ENCODE data around the gene GRIK1.
A peak's percentile ranks its signal among the peaks of the same experiment; 100 is the strongest.

The GRIK1 gene

DNA sequence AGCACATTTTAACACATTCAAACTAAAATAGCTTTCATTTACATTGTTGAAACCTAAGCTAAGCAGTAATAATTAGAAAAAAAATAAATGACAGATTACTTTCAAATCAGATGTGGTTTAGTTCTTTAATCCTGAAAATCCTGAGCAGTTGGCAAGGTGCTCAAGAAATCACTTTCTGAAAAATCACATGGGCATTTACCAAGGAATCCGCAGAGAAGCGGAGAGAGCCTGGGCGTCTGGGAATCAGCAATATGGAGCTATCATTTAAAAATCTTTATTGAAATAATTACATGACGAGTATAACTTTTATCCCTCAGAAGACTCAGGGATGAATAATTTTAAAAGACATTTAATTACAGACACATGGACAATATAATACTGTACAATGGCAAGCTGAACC is 30.2 kb downstream of the GRIK1 start:
- DNase-seq = no peak

DNA sequence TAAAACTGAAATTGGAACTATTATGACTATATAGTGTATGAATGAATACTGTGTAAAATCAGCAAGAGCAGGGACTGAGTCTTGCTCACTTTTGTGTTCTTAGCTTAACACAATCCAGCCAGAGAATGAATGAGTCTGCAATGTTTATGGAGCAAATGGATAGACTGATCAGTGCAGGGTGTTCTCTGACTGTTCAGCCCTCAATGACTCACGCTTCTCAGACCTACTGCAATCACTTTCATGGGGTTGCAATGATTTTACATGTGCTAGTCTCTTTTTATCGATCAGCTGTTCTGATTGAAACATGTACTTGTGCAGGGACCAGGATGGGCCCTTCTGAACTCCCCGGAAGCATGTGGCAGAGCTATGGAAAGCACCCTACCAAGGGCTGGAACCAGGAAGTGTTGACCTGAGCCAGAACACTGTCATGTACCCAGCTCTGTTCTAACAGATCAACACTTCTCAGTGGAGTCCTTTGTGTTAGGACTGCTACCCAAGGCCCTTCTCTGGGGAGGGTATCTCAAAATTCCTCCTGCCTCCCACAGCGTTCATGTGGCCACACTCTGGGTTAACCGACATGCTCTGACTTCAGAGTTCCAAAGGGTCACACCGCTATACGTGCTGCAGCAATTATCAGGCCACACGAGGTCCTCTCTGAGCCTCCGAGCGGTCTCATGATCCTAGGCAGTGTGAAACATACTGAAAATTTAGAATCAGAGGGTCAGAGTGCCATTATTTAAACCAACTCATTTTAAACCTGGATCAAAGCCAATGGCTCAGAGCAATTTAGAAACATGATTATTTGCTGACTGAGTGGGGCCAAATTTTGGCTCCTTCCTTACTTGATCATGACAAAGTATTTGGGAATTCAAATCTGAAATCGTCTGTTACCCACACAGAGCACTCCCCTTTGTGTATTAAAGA is 35.2 kb downstream of the GRIK1 start:
- DNase-seq = no peak

DNA sequence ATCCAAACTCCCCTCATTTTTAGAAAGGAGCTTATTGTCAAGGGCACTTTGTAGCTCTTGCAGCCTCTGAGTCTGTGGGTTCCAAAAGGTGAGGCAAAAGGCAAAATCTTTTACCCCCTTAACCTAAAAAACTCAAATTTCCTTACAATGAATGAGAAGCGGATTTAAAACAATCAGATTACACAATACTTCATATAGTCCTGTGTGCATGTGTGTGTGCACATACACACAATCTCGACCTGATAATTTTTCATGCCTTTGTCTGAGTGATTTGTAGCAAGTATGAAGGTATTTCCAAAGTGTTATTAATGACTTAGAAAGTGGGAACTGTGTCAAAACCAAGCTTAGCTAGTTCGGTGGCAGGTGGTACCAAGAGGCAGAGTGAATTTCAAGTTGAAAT is 42.9 kb downstream of the GRIK1 start:
- DNase-seq = no peak

DNA sequence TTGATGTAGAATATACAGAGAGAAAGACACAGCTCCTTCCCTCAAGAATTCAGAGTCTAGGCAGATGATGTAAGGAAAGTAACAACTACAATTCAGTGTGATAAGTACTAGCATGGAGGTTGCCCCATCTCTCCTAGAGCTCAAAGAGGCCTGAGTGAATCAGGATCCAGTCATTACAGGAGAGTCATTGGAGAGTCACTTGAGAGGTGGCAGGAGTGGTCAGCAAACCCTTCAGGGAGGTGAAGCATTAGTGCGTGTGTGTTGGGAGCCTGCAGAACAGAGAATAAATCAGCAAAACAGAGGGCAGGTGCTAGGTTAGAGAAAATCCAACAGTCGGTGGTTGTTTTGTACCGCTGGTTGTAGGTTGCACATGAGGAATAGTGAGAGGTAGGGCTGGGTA is 46.1 kb downstream of the GRIK1 start:
- no peak for DNase-seq

DNA sequence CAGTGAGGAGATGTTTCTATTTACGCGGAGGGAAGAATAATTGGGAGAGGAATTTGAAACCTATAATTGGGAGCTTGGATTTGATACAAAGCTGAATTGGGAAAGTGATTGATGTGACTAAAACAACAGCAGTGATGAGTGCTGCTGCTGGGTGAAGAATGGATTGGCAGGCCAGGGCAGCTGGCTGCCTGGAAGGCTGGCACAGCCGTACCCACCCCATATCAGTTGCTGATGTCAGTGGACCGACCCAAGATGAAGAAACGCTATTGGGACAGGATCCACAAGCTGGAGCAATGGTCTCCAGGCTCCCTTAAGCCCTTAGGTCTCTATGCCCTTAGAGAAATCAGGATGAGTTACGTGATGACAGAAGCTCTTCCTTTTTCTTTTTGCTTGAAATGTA is 47.4 kb downstream of the GRIK1 start:
- no peak for DNase-seq

DNA sequence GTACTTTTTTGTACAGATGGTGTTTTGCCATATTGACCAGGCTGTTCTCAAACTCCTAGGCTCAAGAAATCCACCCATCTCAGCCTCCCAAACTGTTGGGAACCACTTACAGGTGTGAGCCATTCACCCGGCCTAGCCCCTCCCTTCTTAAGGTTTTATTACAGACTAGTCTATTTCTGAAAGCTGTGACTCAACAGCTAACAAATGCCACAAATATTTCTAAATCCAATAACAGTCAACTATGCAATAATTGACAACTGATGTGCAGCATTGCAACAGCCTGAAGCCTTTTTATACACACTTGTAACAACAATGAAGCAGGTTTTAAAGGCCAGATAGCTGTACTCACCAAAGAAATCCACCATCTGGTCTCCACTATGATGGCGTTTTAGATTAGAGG is 51.4 kb downstream of the GRIK1 start:
- DNase-seq = no peak

DNA sequence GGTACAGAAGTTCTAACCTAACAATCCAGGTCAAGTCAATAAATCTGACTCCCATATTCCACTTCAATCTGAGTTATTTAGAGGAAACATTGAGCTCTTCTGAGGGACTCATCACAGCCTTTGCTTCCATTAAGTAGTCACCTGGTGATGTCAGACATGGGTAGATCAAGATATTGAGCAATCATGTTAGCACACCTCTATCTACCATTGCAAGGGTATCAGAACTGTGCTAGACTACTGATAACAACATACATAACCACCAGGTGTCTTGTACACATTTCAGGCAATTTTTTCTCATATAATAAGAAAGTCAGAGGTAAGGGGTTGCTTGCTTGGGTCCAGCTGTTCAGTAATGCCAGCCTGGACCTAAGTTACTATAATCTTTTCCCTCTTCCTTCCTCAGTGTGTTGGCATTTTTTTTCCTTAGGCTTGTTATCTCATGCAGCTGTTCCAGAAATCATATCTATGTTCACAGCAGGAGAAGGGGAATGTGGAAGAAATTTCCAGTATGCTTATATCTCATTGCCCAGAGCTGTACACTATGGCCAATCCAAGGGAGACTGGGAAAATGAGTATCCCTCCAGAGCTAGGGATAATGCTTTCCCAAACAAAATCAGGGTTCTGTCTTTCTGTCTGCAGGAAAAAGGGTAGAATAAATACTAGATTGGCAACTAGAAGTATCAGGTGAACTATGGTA is 52.3 kb downstream of the GRIK1 start:
- no peak for DNase-seq

DNA sequence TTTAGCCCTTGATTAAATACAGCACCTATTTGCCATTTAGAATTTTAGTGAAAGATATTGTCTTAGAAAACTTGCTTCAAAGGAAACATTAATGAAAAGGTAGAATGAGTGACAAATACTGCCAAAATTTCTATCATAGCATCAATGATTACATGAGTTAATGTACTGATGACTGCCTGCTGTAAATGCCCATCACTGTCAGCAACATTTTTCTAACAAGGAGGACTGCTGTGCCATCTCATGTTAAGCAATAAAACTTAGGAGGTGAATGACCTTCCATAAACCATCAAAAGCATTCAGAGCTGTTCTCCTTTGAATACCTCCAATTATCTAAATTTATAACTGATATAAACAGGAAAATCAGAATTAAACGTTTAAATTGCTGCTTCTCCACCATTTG is 54.3 kb downstream of the GRIK1 start:
- DNase-seq = no peak

DNA sequence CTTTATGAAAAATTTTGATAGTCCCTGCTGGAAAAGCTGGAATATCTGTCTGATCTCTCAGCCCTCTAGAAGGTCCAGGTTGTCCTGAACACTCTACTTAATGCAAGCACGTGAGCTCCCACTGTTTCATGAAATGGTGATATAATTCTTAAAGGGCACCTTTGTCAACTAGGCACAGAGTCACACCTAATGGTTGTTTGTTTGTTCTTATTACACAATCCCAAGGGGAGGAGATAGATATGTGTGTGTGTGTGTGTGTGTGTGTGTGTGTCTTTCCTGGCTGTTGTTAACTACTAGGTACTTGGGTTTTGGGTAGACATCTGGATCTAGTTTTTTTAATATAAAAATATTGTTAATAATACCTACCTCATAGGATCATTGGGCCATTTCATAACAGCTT is 63.9 kb downstream of the GRIK1 start:
- no peak for DNase-seq

DNA sequence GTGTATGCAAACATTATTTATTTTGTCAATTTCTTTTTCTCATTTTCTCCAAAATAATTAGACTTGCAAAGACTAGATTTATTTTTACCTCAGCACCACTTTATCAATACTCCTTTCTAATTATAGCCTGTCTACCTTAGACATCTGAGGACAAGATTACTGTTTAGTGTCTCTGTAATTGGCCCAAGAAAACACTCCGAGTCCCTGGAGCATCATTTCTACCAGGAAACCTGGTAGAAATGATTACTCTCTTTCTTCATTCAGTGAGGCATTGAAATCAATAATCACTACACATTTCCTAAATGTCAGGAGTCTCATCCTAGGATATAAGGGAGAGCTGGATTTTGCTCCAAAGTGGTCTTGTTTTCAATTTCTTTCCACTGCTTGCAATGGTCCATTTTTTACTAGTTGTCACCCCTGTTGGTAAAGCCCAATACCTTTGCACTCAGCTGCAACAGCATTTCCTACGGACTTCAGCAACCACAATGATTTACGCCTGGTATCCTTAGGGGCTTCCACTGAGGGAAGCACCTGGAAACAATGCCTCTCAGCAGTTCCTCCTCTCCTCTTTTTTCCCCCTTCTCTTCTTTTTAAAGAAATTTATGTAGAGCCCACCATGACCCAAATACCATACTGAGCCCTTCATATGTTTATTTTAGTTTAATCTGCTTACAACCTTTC is 64.6 kb downstream of the GRIK1 start:
- DNase-seq = no peak

DNA sequence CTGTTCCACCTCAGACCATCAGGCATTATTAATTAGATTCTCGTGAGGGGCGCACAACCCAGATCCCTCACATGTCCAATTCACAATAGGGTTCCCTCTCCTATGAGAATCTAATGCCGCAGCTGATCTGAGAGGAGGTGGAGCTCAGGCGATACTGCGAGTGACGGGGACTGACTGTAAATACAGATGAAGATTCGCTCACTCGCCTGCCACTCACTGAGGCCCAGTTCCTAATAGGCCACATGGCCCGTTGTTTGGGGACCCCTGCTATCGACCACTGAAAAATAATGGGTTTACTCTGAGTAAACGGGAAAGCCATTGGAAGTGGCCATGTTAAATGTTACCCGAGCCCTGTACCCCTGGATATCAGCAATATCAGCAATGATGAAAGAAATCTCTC is 65.9 kb downstream of the GRIK1 start:
- no peak for DNase-seq

DNA sequence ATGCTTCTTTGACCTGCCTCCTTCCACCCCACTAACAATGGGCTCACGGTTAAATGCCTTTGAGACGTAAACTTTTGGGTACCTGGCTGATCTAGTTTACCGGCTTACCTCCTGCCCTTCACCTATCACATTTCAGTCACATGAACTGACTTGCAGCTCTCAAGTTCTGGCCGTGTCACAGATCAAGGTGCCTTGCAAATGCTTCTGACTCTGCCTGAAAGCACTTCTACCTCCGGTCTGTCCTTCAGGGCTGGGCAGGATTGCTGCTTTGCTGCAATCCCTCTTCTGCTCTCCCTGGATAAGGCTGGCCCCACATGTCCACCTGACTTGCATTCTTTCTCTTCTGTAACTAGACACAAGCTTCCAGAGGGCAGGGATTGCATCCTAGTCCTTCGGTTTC is 69.0 kb downstream of the GRIK1 start:
- DNase-seq = no peak

DNA sequence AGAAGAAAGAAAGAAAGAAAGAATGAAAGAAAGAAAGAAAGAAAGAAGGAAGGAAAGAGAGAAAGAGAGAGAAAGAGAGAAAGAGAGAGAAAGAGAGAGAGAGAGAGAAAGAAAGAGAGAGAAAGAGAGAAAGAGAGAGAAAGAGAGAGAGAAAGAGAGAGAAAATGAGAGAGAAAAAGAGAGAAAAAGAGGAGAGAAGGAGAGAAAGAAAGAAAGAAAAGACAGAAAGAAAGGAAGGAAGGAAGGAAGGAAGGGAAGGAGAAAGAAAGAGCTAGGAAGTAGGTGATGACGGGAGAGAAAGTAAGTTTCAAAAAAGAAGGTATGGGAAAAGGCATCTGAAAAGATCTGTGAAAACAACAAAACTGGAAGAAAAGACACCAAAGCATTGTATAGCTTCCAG is 72.0 kb downstream of the GRIK1 start:
- no peak for DNase-seq

DNA sequence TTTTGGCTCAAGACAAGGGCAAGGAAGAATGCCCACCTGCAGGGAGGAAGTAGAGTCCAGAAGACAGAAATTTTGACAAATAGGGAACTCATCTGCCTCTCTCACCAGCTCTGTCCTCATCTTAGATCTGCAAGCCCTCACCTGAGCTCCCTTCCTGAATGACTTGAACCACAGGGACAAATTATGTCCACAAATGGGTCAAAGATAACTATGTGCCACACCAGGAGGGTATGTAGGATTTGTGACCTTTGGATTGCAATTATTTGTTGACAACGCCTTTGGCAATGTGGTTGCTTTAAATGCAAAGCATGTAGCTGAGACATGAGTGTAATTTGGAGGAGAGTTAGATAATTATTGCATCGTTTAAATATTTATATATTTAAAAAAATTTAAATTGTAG is 79.5 kb downstream of the GRIK1 start:
- DNase-seq = no peak

DNA sequence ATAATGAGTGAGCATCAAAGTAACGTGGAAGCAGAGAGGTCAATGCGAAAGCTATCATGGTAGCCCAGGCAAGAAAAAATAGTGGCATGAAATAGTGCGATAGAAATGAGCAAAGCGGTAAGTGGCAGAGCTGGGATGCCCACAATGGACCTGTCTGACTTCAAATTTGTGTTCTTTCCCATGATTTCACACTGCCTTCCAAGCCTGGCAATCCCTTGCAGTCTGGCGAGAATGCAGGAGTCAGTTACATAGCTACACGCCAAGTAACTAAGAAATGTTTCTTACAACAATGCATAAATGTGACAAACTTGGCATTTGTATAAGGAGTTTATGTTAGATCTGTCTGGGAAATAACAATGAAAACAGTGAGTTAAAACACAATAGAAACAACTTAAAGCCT is 82.6 kb downstream of the GRIK1 start:
- DNase-seq = no peak

DNA sequence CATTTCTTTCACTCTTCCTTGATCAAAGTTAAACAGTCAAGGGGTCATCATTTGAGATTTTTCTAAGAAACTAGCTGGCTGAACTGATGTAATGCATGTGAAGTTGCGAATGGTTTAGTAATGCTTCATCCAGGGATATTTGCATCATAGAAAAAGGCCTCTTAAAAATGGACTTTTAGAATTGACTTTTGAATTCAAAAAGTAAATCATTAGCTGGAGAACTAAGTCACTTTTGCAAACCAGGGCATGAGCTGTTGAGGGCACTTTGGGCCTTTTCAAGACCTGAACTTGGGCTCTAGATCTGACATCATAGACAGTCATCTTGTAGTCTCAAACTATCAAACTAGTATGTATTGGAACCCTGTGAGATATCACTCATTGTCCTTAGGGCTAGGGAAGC is 85.0 kb downstream of the GRIK1 start:
- DNase-seq = no peak

DNA sequence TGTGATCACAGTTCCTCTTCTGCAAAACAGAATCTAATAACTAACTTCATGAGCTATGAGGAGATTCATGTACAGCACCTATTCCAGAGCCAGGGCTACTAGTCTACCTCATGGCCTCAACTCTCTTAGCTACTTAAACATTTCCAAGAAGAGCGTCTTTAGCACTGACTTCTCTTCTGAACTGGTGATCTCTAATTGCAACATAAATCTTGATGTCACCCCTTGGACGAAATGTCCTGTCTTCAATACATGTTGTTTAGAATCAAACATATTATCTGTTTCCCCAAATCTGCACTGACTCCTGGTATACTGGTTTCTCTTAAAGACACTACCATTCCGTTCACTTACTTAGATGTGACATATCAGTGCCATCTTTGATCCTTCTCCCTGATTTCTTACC is 88.2 kb downstream of the GRIK1 start:
- DNase-seq = no peak

DNA sequence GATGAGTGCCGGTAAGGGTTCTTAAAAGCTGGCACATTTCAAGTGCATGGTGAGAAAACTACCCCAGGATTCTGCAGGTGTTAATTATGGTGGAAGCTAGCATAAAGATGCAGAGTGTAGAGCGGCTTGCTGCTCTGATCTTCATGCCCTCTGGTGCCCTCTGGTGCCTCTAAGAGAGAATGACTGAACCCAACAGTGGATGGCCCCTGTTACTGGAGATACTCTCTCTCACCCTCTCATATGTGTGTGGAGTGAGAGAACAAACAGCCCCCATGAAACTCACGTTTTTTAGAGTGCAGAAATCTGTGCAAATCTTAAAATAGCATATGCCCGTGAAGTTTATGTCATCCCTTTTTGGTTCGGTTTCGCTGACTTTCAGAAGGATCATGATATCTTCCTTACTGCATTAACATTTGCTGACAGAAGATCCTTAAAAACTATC is 90.0 kb downstream of the GRIK1 start:
- peak; percentile 63 to 67 for DNase-seq

DNA sequence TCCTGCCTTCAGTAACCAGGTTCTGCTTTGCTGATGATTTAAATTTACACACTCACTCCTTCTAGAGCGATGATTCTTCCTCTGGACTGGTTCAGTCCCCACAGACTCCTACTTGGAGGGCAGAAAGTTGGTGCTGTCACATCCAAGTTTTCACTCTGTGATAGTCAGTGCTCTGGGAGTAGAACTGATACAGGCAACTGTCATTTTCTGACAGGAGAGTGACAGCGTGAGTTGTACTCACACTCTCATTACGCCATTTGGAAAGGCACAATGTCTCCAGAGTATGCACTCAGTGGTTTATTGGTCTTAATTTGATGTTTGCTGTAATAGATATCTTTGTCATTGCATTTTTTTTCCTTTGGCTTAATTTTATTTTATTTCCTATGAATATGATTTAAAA is 96.0 kb downstream of the GRIK1 start:
- DNase-seq = no peak

DNA sequence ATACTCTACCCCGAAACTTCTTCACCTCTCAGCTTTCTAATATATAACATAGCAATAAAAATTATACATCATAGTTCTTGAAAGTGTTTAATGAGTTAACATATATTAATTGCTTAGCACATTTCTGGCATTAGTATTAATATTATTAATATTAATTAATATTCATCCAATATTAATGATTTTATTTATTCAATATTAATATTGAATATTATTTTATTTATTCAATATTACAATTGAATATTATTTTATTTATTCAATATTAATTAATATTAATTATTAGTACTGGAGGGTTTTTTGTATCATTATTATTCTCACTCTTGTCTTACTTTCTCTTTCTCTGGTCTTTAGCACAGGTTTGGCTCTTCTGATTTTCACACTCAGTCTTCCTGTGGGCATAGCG is 105.2 kb downstream of the GRIK1 start:
- no peak for DNase-seq

DNA sequence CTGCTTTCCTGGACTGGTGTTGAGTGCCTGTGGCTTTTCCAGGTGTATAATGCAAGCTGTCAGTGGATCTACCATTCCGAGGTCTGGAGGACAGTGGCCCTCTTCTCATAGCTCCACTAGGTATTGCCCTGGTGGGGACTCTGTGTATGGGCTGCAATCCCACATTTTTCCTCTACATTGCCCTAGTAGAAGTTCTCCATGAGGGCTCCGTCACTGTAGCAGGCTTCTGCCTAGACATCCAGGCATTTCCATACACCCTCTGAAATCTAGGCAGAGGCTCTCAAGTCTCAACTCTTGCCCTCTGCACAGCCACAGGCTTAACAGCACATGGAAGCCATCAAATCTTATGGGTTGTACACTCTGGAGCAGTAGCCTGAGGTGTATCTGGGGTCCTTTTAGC is 107.6 kb downstream of the GRIK1 start:
- no peak for DNase-seq

DNA sequence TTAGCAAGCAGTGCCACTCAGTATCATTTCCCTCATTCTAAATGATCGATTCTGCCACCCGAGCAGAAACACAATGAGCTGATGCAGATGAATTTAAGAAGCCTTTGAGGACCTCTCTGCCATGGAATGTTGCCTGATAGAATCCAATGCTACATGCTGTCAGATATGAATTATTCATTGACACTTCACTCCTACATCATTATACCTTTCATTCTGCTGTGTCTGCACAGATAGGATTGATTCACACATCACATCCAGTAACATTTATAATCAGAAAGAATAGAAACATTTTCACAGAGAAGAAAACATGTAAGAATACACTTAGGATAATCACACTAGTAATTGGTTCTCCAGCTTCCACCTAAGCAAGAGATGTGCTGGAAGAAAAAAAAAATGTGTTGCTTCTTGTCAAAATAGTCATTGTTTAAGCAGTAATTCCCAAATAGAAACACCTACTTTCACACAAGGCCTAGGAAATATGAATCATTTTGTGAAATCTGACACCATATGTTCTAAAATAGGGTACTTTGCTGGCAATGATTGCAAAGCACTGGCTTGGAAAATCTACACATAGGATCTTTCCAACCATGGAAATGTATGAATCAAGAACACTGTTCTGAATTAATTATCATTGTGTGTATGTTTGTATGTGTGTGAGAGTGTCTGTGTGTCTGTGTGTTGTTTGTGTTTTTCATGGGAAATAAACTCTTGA is 110.1 kb downstream of the GRIK1 start:
- no peak for DNase-seq

DNA sequence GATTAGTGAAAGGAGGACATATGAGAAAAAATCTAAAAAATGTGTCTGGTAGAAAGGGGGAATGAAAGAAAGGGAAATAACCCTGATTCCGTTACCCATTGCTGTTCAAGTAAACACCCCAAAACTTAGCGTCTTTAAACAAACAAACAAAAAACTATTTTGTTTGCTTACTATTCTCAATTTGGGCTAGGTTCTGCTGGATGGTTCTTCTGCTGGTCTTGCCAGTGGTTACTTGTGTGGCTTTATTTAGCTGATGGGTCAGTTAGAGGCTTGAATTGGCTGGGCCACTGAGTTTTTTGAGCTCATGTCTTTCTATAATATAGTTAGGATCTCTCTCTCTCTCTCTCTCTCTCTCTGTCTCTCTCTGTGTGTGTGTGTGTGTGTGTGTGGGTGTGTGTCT is 112.1 kb downstream of the GRIK1 start:
- no peak for DNase-seq

All from inflammatory macrophage (primary cell).